Esophagus mucosa (tissue), 1 donor: ENCODE results near the gene ATP1A2. TPM values are rescaled to one million over a fixed set of nuclear protein-coding genes. Genes with fewer than 3 reads are reported as not detected.

Experiments used
- ATAC-seq: fragments of 200-7000 bp; cut with Tn5 transposase; one replicate; pipeline ENCODE4 v1.9.1; 2020
- total RNA-seq: library from RNA; stranded (reverse); gene quantifications from one replicate; pipeline ENCODE4 v1.2.4, GENCODE V29; 2023
- donor health status: DM: yes; HTN: yes; CAD: no.

ATP1A2 gene
- total RNA-seq, 1 donor from 2014 or later, result 0.80 TPM

- ATAC-seq, result peak; percentile 40
These were observed 29.7 kb upstream of the ATP1A2 start for GRCh38 chr1:160085686-160086455.

- no peak for ATAC-seq
These were observed 29.1 kb upstream of the ATP1A2 start for GRCh38 chr1:160086456-160086892.

DNA sequence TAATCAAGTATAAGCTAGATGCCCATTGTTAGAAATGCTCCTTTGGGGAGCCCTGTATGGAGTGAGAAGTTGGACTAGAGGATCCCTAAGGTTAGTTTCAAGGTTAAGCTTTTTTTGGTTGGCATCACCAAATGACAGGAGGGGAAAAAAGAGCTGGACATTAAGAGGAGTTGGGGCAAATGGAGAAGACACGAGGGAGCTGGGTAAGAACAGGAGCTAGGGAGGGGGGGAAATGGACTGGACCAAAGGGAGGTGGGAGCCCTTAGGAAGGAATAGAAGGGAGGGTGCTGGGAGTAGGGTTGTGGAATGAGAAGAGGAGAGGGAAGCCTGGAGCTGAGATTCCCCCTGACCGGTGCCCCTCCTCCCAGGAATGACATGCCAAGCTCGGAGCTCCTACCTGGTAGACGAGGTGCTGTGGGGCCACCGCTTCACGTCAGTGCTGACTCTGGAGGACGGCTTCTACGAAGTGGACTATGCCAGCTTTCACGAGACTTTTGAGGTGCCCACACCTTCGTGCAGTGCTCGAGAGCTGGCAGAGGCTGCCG lies 28.4 kb upstream of the ATP1A2 start:
- ATAC-seq, result no peak

- ATAC-seq, result no peak
These were observed 25.7 kb upstream of the ATP1A2 start for GRCh38 chr1:160089883-160090282.

DNA sequence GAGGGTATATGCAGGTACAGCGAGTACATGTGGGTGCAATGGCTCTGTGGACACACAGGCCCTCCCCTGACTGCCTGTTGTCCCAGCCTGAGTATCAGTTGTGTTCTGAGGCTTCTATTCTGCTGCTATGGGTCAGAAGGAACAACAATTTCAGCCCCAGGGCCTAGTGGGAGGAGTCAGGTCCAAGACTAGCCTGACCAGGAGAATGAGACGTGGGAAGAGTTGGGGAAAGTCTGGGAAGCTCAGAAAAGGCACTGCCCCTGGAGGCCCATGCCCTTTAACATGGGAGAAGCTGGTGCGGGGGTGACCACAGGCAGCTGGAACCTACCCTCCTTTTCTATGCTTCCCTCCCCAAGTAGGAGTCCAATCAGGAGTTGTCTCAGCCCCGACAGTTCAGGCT lies 24.8 kb upstream of the ATP1A2 start:
- ATAC-seq, result no peak

DNA sequence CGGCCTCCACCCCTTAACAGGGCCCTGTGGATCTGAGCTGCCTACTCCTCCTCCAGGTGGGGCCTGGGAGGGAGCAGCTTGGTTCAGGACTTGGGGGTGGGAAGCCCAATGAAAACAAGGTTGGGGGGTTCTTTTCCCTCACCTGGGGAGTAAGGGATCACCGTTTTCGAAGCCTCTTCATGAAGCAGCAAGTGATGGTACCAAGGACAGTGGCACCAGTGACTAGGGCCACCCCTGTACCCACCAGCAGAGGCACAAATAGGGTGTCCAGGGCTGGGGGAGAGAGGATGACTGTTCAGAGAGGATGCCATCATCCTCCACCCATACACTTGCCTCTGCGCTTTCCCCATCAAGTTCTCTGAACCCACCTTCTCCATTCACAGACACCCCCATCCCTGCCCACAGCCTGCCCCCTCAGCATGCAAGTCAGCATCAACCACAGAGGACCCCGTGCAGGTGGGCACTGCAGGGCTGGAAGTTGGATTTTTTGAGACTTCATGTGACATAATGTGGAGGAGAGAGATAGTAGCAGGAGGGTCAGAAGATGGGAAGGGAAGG lies 23.8 kb upstream of the ATP1A2 start:
- ATAC-seq, result no peak

GRCh38 chr1:160092366-160093068 lies 23.0 kb upstream of the ATP1A2 start:
- ATAC-seq, result no peak

- no peak for ATAC-seq
These were observed 22.5 kb upstream of the ATP1A2 start for GRCh38 chr1:160093069-160093395.

GRCh38 chr1:160093624-160094290 lies 21.8 kb upstream of the ATP1A2 start:
- ATAC-seq, result no peak

GRCh38 chr1:160094291-160094625 lies 21.3 kb upstream of the ATP1A2 start:
- ATAC-seq, result no peak

DNA sequence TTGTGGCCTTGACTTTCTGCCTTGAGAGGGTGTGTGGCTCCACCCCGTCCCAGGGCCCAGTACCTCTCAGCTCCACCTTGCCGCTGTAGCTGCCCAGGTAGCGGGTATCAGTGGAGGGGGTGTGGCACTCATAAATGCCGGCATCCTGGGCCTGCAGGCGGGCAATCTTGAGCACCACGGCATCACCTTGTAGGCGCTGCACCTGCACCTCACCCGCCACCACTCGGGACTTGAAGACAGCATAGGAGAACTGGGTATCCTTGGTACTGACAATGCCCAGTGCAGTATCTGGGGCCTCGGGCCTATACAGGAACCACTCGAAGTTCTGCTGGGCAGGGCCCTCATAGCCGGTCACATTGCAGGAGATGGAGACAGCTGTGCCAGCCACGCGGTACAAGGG lies 20.8 kb upstream of the ATP1A2 start:
- ATAC-seq, result no peak

- no peak for ATAC-seq
These were observed 20.0 kb upstream of the ATP1A2 start for GRCh38 chr1:160095382-160096105.

DNA sequence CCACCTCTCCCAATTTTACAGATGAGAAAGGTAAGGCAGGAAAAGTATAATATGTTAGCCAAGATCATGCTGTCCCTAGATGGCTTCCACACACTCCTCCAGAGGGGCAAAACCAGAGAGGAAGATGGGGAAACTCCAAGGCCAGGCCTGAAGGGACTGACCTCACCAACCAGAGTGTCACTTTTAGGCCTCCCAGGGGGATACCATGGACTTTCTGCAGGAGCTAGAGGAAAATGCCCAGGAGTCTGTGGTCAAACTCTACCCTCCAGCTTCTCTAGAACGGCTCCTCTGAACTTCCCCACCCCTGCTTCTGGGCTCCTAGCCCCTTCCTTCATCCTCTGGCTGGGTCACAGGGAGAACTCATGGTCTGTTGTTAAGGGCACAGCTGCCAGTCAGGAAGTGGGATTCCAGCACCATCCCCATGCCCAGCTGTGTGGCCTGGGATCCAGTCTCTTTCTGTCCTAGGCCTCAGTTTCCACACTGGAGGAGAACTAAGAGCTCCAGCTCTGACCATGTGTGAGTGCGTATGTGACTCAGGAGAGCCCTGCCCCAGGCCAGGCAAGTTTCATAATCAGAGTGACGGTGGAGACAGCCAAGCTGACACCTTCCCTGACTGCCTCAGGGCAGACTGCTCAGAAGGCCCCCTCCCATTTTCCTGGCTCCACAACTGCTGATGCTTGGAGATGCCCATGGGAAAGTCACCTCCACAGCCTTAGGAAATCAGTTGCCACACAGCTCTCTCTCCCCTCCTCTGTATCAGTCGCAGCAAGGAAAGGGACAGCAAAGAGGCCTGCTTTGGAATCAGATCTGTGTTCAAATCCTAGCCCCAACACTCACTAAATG lies 19.1 kb upstream of the ATP1A2 start:
- ATAC-seq, result peak; percentile 54

DNA sequence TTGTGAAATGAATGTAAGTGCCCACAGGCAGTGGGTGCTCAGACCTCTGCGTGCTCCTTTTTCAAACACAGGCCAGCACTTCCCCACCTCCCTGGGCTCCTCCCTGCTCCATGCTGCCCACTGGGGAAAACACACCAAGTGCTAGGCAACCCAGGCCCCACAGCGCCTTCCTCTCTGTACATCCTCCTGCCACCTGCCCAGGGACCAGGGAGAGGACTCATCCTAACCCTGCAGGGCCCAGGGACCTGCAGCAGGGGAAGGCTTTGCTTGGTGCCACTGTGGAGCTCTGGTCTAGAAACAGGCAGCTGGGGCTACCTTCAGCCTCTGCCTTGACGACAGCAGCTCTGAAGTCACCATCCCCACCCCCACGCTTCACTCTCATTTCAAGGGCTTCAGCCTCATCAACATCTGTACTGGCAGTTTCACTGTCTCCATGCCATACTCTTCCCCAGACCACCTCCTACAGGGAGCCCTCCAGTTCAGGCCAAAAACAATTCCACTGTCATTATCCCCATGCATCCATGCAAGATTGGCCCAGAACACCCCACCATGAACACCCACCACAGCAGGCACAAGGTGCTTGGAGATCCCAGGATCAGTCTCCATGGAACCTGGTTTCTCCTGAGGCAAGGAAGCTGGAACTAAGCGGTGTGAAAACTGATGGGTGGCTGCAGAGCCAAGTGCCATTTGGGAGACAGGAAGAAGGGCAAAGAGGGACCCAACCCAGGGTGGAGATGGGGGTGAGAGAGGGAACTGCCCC lies 18.2 kb upstream of the ATP1A2 start:
- no peak for ATAC-seq

GRCh38 chr1:160097911-160098851 lies 17.4 kb upstream of the ATP1A2 start, which contains the start of gene IGSF8:
Gene IGSF8 (minus strand): TSS chr1:160098619. CDS start chr1:160098472, 147 bp downstream.
- peak; percentile 89 for ATAC-seq

DNA sequence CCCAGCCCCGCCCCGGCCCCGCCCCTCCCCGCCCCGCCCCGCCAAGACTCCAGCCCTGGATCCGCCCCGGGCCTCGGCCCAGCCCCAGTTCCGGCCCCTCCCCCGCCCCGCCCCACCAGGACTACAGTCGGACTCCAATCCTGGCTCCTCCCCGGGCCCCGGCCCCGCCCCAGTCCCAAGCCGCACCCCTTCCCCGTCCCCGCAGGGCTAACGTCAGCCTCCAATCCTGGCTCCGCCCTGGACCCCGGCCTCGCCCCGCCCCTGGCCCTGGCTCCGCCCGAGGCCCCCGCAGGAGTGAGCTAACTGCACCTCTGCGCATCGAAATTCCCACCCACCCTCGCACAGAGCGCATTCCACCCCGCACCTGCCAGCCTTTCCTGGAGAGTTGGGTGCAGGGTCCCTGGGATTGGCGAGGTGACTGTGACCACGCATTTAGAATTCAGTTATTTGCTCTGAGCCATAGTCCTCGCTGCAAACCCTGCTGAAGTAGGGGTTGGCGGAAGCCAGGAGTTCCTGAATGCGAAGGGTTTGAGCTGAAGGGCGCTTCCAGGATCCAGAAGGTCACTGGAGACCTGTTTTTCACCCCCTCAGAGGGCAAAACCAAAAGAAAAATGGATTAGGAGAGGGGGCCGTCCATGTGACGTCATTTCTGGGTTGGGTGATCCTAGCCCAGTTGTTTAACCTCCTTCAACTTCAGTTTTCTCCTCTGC lies 16.6 kb upstream of the ATP1A2 start:
- peak; percentile 85 for ATAC-seq

DNA sequence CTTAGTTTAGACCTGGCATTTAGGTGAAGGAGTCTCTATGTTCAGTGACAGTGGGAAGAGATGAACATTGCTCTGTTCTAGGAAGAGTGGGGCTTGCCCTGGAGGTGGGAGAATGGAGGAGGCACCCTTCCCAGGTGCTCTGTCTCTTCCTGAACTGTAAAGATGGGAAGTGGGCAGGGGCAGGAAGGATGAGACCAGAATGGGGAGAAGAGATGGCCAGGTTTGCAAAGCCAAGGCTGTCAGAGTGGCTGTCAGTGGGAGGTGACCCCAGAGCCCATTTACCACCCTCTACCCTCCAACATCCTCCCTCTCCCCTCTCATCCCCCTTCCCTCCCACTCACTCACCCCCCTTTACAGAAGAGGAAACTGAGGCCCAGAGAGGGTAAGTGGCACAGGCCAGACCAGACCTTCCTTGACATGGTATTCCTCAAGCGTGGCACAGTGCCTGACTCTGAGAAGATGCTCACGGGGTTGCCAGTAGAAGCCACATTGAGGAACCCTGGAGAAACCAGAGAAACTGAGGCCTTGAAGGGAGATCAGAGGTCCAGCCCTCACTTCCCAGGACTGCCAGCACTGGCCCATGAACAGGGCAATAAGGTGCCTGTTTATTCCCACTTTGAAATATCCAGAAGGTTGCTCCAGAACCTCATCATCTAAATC lies 15.7 kb upstream of the ATP1A2 start:
- ATAC-seq, result no peak

- ATAC-seq, result peak; percentile 37
These were observed 14.4 kb upstream of the ATP1A2 start for GRCh38 chr1:160101037-160101716.
